Neural cell (in vitro differentiated cells): ENCODE data around the gene CLCA1. TPM values are rescaled to one million over a fixed set of nuclear protein-coding genes. Genes with fewer than 3 reads are reported as not detected.

Experiments
- H2AFZ ChIP-seq: fragments of 200-600, 300-800 bp; sonication (generic), shearing (Covaris generic); 2 replicates; pipeline ENCODE4 v1.6.0; 2014; ENCODE audit warnings: low read depth, mild to moderate bottlenecking, antibody characterized with exemption, low read length, moderate library complexity
- H3F3A ChIP-seq: fragments of 200-600 bp; shearing (Covaris generic); 2 replicates; pipeline ENCODE4 v1.6.1; 2016; ENCODE audit warnings: mild to moderate bottlenecking, moderate library complexity, mixed read lengths, antibody characterized with exemption, low read length; ENCODE audit not compliant: insufficient read depth, poor library complexity, severe bottlenecking
- H3K27ac ChIP-seq: fragments of 200-600, 300-800 bp; sonication (generic), shearing (Covaris generic); 2 replicates; pipeline ENCODE4 v1.5.1; 2014; ENCODE audit warnings: mild to moderate bottlenecking, low read length, moderate library complexity
- H3K27me3 ChIP-seq: fragments of 300-800, 200-600 bp; sonication (generic), shearing (Covaris generic); 2 replicates; pipeline ENCODE4 v1.6.0; 2014; ENCODE audit warnings: mild to moderate bottlenecking, low read depth, low read length, moderate library complexity; ENCODE audit not compliant: insufficient read depth
- H3K36me3 ChIP-seq: fragments of 300-800, 200-600 bp; sonication (generic), shearing (Covaris generic); 2 replicates; pipeline ENCODE4 v1.5.1; 2014; ENCODE audit warnings: mild to moderate bottlenecking, antibody characterized with exemption, low read length, moderate library complexity; ENCODE audit not compliant: insufficient read depth
- H3K4me2 ChIP-seq: fragments of 300-800, 200-600 bp; sonication (generic), shearing (Covaris generic); 2 replicates; pipeline ENCODE4 v1.6.0; 2014; ENCODE audit warnings: mild to moderate bottlenecking, low read length
- H3K4me3 ChIP-seq: fragments of 300-800, 200-600 bp; sonication (generic), shearing (Covaris generic); 2 replicates; pipeline ENCODE4 v1.5.1; 2014; ENCODE audit warnings: mild to moderate bottlenecking, low read length, moderate library complexity
- H3K79me2 ChIP-seq: fragments of 200-600 bp; shearing (Covaris generic); replicated peaks from 2 replicates; pipeline ENCODE4 v1.6.0; 2014; ENCODE audit warnings: mild to moderate bottlenecking, low read length, moderate library complexity; ENCODE audit not compliant: insufficient read depth
- H3K9ac ChIP-seq: fragments of 300-800, 200-600 bp; sonication (generic), shearing (Covaris generic); 2 replicates; pipeline ENCODE4 v1.6.1; 2016; ENCODE audit warnings: mild to moderate bottlenecking, low read length, mixed read lengths
- H3K9me2 ChIP-seq: fragments of 200-600 bp; shearing (Covaris generic); 2 replicates; pipeline ENCODE4 v1.6.1; 2016; ENCODE audit warnings: mild to moderate bottlenecking, low read length, mixed read lengths; ENCODE audit not compliant: insufficient read depth
- H3K9me3 ChIP-seq: fragments of 200-600, 300-800 bp; sonication (generic), shearing (Covaris generic); 2 replicates; pipeline ENCODE4 v1.6.1; 2016; ENCODE audit warnings: mild to moderate bottlenecking, mixed run types, low read length, moderate library complexity, mixed read lengths
- H4K20me1 ChIP-seq: fragments of 200-600 bp; shearing (Covaris generic); 2 replicates; pipeline ENCODE4 v1.6.1; 2016; ENCODE audit warnings: mild to moderate bottlenecking, mixed run types; ENCODE audit not compliant: insufficient read depth
- EP300 ChIP-seq: fragments of 450-650 bp; conservative IDR thresholded peaks from 2 replicates; pipeline ENCODE4 v1.6.1; 2014; ENCODE audit warnings: antibody characterized with exemption, mild to moderate bottlenecking, moderate library complexity; ENCODE audit not compliant: poor library complexity, severe bottlenecking
- EZH2 ChIP-seq: fragments of 200-600, 300-800 bp; shearing (Covaris generic), sonication (generic); IDR thresholded peaks from 2 replicates; pipeline ENCODE4 v1.6.1; 2014; ENCODE audit warnings: antibody characterized with exemption, low read length, borderline replicate concordance, mild to moderate bottlenecking; ENCODE audit not compliant: insufficient read depth, poor library complexity, severe bottlenecking
- MXI1 ChIP-seq: fragments of 450-650 bp; conservative IDR thresholded peaks from 2 replicates; pipeline ENCODE4 v1.6.1; 2014; ENCODE audit warnings: antibody characterized with exemption, mild to moderate bottlenecking; ENCODE audit not compliant: poor library complexity, severe bottlenecking
- POLR2AphosphoS5 ChIP-seq: IDR thresholded peaks from 2 replicates; pipeline ENCODE4 v1.6.1; 2012
- RAD21 ChIP-seq: fragments of 450-650 bp; conservative IDR thresholded peaks from 2 replicates; pipeline ENCODE4 v1.6.1; 2014; ENCODE audit warnings: antibody characterized with exemption, mild to moderate bottlenecking, moderate library complexity
- SMC3 ChIP-seq: fragments of 450-650 bp; conservative IDR thresholded peaks from 2 replicates; pipeline ENCODE4 v1.6.1; 2014; ENCODE audit warnings: antibody characterized with exemption, mild to moderate bottlenecking, moderate library complexity; ENCODE audit not compliant: poor library complexity
- TAF1 ChIP-seq: IDR thresholded peaks from 2 replicates; pipeline ENCODE4 v1.6.1; 2012; ENCODE audit warnings: low read depth
- polyA plus RNA-seq: library from polyadenylated mRNA; depleted of rRNA; stranded (reverse); fragments of >200 nt; gene quantifications from 2 replicates; pipeline ENCODE4 v1.2.3, GENCODE V29; 2014
- TF ChIP-seq, protein P1 (sequence below): IDR thresholded peaks from 2 replicates; pipeline ENCODE4 v1.6.1; 2012; ENCODE audit warnings: borderline replicate concordance
- TF ChIP-seq, protein P2 (sequence below): fragments of 450-650 bp; IDR thresholded peaks from 2 replicates; pipeline ENCODE4 v1.5.1; 2014; ENCODE audit warnings: antibody characterized with exemption, mild to moderate bottlenecking, moderate library complexity; ENCODE audit not compliant: poor library complexity, severe bottlenecking

Gene CLCA1
- polyA plus RNA-seq, 1 donor from 2014 or later, result not detected

DNA sequence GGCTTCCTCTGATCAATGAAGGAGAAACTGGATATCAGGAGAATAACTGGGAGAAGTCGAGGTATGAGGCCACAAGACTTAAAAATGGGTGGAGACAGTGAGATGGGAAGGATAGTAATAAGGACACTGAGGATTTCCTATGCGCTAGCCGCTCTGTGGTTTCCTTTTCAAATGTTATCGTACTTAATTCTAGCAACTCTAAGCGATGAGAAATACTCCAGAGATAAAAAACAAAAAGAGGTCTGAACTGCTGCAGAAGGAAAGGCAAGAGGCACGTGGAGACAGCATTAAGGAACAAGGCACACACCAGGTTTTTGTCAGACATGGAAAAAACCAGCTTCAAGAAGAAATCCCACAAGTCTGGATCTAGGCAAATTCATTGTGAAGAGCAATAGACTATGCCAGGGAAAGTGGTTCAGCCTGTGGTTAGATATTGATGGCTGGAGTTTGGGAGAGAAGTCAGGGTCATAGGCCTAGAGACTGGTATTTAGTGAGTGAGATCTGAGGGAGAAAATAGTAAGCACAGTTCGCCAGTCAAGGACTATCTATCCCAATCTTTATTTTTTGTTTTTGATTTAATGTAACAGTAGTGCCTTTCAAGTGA lies 39.5 kb upstream of the CLCA1 start:
- Histone ChIP-seq H3K9me2 (no peaks in the 10 kb centered on the region), H2AFZ (no peak overlapping the region), H3K27me3 (no peaks in the 10 kb centered on the region), H3K4me3 (no peak overlapping the region), H3F3A (no peaks in the 10 kb centered on the region), H3K9me3 (no peaks in the 10 kb centered on the region), H3K4me2 (no peak overlapping the region), H3K79me2 (no peaks in the 10 kb centered on the region), H3K36me3 (no peaks in the 10 kb centered on the region), H3K27ac (no peak overlapping the region), H4K20me1 (no peaks in the 10 kb centered on the region), H3K9ac (no peak overlapping the region)
- no peak for TF ChIP-seq MXI1
- no peak for TF ChIP-seq POLR2AphosphoS5
- TF ChIP-seq EP300, result no peak
- TF ChIP-seq, protein P1, sequence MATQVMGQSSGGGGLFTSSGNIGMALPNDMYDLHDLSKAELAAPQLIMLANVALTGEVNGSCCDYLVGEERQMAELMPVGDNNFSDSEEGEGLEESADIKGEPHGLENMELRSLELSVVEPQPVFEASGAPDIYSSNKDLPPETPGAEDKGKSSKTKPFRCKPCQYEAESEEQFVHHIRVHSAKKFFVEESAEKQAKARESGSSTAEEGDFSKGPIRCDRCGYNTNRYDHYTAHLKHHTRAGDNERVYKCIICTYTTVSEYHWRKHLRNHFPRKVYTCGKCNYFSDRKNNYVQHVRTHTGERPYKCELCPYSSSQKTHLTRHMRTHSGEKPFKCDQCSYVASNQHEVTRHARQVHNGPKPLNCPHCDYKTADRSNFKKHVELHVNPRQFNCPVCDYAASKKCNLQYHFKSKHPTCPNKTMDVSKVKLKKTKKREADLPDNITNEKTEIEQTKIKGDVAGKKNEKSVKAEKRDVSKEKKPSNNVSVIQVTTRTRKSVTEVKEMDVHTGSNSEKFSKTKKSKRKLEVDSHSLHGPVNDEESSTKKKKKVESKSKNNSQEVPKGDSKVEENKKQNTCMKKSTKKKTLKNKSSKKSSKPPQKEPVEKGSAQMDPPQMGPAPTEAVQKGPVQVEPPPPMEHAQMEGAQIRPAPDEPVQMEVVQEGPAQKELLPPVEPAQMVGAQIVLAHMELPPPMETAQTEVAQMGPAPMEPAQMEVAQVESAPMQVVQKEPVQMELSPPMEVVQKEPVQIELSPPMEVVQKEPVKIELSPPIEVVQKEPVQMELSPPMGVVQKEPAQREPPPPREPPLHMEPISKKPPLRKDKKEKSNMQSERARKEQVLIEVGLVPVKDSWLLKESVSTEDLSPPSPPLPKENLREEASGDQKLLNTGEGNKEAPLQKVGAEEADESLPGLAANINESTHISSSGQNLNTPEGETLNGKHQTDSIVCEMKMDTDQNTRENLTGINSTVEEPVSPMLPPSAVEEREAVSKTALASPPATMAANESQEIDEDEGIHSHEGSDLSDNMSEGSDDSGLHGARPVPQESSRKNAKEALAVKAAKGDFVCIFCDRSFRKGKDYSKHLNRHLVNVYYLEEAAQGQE, result no peak
- no peak for TF ChIP-seq EZH2
- TF ChIP-seq SMC3, result no peak
- TF ChIP-seq TAF1, result no peak
- no peak for TF ChIP-seq RAD21
- TF ChIP-seq, protein P2, sequence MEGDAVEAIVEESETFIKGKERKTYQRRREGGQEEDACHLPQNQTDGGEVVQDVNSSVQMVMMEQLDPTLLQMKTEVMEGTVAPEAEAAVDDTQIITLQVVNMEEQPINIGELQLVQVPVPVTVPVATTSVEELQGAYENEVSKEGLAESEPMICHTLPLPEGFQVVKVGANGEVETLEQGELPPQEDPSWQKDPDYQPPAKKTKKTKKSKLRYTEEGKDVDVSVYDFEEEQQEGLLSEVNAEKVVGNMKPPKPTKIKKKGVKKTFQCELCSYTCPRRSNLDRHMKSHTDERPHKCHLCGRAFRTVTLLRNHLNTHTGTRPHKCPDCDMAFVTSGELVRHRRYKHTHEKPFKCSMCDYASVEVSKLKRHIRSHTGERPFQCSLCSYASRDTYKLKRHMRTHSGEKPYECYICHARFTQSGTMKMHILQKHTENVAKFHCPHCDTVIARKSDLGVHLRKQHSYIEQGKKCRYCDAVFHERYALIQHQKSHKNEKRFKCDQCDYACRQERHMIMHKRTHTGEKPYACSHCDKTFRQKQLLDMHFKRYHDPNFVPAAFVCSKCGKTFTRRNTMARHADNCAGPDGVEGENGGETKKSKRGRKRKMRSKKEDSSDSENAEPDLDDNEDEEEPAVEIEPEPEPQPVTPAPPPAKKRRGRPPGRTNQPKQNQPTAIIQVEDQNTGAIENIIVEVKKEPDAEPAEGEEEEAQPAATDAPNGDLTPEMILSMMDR, result no peak

DNA sequence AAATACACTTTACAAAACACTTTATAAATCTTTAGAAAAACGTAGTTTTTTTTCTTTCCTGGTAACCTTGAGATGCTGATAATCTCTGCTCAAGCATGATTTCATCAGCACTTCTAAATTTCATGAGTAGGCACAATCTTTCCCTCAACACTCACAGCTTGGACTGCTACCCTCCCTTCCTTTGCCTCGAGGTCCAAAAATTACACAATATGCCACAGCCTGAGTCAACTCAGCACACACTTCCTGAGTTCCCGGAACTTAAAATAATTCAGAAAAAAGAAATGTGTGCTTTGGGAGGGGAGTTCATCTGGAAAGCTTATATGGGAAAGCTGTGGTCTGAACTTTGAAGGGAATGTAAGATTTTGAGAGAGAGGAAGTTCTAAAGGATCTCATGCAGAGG lies 38.9 kb upstream of the CLCA1 start:
- Histone ChIP-seq H3K79me2 (no peaks in the 10 kb centered on the region), H2AFZ (no peak overlapping the region), H3K27ac (no peak overlapping the region), H3K27me3 (no peaks in the 10 kb centered on the region), H3K4me3 (no peak overlapping the region), H3K9me3 (no peaks in the 10 kb centered on the region), H3K9ac (no peak overlapping the region), H3K4me2 (no peak overlapping the region), H4K20me1 (no peaks in the 10 kb centered on the region), H3K9me2 (no peaks in the 10 kb centered on the region), H3F3A (no peaks in the 10 kb centered on the region), H3K36me3 (no peaks in the 10 kb centered on the region)
- no peak for TF ChIP-seq EZH2
- TF ChIP-seq TAF1, result no peak
- no peak for TF ChIP-seq POLR2AphosphoS5
- TF ChIP-seq EP300, result no peak
- no peak for TF ChIP-seq RAD21
- TF ChIP-seq, protein P2, result no peak
- TF ChIP-seq, protein P1, result no peak
- TF ChIP-seq MXI1, result no peak
- no peak for TF ChIP-seq SMC3
